ACHN (cell line): Measurements from ENCODE around the gene SLC16A10.
"Not testable (repeated sequence)": the region's sequence is repeated elsewhere in the genome, so short reads cannot be mapped to it uniquely, and the experiment has no call there.

Source experiments
- DNase-seq: peaks from one replicate; pipeline ENCODE4 v3.0.0-alpha.2; 2015
- in situ Hi-C: cut with HindIII; loops from 2 replicates; pipeline ENCODE4 v1.10.0; 2017; ENCODE audit warnings: low sequenced_read_pairs, low pct_ligation_motif_present, low pct_unique_long_range_greater_than_20kb

The SLC16A10 gene

DNA sequence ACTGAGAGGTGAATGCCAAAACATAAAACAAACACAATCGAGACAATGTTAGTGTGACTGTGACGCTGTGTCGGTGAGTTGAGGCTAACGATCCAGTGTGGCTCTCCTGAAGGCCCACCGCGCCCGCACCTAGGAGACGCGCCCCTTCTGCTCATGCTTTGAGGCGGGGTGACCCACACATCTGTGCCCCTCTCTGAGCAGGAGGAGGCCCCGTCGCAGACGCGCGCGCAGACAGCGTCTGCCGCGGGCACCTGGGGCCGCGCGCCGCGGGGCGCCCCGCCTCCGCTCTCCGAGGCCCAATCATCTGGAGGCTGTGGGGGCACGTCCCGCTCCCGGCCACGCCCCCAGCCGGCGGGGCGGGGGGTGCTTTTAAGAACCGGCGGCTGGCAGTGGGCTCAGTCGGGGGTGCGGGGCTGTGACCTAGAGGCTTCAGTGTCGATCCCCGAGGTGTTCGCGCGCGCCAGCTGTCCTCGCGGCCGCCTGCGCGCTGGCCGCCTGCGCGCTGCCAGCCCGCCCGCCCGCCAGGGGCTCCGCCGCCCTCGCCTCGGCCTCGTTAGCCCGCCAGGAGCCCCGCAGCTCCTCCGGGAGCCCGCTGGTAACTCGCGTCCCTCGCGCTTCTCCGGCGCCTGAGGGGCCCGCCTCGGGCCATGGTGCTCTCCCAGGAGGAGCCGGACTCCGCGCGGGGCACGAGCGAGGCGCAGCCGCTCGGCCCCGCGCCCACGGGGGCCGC, at the start of gene SLC16A10:
SLC16A10 (plus strand) TSS at position 398 of the 730 bp plus-strand sequence; CDS start at position 648, 250 bp downstream.
- peak; percentile 33 for DNase-seq
- in situ Hi-C loops: no loop called here

DNA sequence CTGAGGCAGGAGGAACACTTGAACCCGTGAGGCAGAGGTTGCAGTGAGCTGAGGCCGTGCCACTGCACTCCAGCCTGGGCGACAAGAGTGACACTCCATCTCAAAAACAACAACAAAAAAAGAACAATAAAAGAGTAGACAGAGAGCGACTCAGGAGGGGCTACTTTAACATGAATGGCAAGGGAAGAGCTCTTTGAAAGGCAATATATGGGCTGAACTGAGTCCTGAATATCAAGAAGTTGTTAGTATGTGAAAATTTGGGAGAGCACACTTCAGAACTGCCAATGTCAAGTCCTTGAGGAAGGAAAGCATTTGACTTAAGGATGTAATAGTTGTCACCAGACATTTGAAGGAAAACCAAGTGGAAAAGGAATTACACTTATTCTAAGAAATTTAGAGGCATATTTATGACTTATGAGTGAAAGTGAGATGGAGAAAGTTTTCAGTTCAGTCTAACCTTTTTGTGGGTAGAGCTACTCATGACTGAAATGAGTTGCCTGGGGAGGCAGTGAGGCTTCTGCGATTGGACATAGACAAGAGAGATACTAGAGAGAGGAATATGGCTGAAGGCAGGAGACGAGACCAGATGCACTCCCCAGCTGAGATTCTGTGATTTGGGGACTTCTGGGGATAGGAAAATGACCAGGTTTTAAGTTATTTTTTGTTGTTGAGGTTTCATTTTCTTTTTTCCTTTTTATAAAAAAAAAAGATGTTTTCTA, 48.6 kb upstream of the SLC16A10 start:
- in situ Hi-C loops: no loop called here
- DNase-seq: no peak

DNA sequence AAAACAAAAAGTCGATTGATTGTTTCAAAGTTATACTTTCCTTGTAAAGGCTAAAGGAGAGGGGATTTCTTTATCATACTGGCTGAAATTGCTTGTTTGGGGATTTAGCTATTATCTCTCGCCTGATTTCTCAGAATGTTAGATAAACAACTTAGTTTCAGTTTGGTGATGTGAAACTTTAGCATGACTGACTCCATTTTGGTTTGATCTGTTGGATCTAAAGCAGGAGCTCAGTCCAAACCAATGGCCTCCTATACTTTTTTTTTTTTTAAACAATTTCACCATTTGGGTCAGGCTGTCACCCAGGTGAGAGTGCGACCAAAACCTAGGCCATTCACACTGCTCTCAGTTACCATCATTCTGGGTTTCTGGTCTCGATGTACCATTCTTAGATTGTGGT, 45.4 kb upstream of the SLC16A10 start:
- in situ Hi-C loops: no loop called here
- no peak for DNase-seq

GRCh38 chr6:111047244-111047643, 40.1 kb upstream of the SLC16A10 start:
- no peak for DNase-seq
- in situ Hi-C loops: no loop called here

DNA sequence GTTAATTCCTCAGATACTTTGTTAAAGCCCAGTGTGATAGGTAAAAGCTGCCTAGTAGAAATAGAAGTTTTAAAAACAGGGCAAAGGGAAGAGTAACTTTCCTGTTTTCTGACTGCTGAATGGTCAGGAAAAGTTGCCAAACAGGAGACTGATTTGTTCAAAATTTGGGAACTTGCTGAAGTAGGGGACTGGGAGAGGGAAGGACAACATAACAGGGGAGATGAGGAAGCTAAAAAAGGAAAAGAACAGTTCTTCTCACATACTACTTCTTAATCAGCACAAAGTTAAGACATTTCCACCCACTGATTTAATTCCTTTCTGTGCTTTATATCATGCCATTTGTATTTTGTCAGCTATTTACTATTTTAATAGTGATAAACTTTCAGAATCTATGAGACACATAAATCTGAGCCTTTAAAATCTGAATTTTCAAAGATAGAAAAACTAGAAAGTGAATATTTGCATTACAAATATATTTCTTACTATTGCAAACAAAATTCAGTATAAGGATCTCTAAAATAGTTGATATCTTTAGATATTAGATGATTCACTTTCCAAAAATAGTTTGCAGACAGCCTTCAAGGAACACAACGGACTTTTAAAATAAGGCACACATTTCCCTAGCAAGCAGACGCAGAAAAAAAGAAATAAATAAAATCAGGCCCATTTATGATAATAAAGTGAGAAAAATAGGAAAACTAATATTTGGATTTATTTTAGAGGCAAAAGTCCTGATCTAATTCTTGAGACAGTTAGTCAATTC, 36.9 kb upstream of the SLC16A10 start:
- in situ Hi-C loops: no loop called here
- DNase-seq: no peak

GRCh38 chr6:111052171-111052570, 35.1 kb upstream of the SLC16A10 start:
- in situ Hi-C loops: no loop called here
- DNase-seq: no peak

DNA sequence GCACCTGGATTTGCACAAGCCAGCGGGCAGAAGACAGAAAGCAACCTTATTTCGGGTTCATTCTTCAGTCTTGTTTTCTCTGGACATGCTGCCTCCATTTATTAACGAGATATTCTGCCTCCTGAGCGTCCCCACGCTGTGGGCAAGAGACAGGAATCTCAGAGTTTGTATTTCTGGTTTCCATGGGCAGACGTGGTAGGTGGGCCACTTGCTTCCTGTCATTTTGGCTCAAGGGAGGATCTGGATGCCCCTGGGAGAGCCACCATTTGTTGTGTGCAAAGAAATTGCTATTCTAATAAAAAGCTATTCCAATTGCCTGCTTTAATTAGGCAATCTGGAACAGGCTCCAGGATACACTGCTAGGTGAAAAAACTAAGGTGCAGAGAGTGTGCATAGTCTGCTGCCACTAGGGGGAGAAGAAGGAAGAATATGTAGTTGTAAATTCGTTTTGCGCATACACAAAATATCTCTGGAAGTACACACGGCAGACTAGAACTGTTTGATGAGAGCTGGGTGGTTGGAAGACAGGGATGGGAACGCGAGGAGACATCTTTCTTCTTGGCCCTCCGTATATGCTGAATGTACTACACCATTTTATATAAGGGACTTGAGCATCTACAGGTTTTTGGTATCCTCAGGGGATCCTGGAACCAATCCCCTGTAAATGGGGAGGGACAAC, 30.1 kb upstream of the SLC16A10 start:
- peak; percentile 56 for DNase-seq

DNA sequence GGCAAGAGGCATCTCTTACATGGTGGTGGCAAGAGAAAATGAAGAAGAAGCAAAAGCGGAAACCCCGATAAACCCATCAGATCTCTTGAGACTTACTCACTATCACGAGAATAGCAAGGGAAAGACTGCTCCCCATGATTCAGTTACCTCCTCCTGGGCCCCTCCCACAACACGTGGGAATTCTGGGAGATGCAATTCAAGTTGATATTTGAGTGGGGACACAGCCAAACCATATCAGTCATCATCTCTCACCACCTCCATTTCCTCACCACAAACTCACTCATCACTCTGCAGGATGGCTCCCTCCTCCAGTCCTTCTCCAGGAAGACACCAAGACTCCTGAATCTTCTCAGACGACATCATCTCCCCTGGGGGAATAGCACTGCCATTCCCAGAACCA, 25.8 kb upstream of the SLC16A10 start:
- in situ Hi-C loops: no loop called here
- DNase-seq: no peak

More for the DNA sequence above, 30.1 kb upstream of the SLC16A10 start:
- in situ Hi-C loops: no loop called here

GRCh38 chr6:111061985-111062384, 25.3 kb upstream of the SLC16A10 start:
- DNase-seq, in situ Hi-C loops: not testable (repeated sequence)

- in situ Hi-C loops, DNase-seq: not testable (repeated sequence)
Measured at GRCh38 chr6:111062860-111063259, 24.4 kb upstream of the SLC16A10 start.

DNA sequence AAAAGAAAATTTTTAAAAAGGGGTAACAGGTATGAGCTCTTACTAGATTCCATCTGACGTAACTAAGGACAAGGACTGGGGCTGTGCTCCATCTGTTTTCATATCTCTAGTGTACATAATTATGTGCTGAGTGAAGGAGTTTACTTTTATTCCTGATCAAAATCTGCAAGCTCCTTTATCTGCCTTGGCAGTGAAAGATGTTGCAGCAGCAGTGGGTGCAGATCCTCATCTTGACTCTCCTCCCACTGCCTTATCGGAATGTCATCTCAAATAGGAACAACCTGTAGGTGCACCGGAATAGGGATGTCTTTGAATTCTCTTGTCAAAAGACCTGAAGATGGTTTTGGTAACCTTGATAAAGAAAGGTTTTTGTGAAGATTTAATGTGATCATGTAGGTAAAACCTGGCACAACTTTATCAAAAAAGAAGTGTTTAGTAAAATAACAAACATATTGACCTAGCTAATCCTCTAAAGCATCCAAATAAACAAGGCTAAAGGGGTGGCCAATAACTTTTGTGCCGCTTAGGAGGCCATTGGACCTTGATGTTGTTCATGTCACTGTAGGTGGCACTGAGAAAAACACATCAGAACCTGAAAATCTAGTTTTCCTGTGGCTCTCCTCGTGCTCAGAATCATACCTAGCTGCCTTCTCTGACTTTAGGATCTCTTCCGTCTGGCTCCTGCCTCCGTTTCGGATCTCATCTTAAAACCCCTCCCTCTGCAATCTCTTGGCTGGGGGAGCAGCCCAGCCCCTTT, 19.0 kb upstream of the SLC16A10 start:
- in situ Hi-C loops: no loop called here
- no peak for DNase-seq

GRCh38 chr6:111068866-111069234, 18.5 kb upstream of the SLC16A10 start:
- no peak for DNase-seq
- in situ Hi-C loops: no loop called here

DNA sequence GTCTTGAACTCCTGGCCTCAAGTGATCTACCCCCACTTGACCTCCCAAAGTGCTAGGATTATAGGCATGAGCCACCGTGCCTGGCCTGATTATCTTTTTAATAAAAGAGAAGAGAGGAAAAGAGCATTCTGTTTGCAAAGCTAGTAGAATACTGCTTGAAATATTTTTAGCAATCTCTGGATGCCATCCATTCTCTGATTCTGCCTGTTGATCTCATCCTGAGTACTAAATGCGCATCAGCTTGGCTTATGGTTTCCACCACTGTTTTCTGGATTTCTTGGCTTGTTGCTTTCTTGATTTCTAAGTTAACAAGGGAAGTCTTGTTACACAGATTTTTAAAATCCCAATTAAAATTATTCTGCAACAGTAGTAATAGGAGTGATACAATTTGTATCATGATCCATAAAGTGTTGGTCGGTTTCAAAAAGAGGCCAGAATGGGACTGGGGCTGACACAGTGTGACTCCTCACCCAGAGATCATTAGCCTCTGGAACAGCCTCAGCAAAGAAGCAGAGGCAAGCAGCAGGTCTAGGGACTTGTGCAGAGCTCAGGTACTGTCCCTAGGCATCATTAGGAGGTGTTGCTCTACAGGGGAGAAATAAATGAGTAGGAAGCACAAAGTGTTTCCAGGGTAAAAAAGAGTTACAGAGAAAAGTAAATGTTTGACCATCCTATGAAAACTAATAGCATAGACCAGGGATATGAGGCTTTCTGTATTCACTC, 17.8 kb upstream of the SLC16A10 start:
- in situ Hi-C loops: no loop called here
- DNase-seq: no peak

DNA sequence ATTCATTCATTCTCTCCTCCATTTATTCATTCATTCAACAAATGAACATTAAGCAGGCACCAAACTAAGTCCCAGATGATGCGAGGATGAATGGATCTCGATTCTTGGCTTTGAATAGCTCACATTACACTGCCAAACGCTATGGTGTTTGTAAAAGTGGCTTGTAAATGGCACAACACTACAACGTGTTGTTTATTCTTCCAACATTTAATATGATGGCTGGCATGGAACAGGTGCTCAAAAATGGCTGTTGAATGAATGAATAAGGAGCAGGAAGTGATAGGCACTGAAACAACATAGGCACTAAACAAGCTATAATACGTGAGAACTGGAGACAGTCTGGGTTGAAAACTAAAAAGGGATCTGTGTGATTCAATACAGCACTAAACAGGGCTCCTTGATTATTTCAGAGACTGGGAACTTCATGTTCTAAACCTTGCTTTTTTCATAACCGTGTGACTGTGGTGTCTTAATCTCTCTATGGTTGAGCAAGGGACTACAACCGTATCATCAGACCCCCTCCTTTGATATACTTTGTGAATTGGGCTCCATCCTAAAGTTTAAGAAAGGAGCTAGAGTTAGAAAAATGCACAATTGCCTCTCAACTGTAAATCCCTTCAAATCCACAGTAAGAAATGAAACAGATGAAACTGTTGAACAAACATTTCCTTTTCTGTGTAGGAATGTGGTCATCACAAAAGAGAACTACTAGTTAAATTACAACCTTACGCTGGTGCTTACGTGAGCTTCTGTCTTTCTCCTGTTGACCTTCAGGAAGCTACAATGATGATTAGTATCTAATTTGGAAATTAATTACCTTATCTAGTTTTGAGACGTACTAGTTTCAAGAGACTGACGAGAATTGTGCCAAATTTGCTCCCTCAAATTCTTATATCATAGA, 16.9 kb upstream of the SLC16A10 start:
- in situ Hi-C loops: no loop called here
- DNase-seq: no peak

- in situ Hi-C loops: no loop called here
- no peak for DNase-seq
Measured at GRCh38 chr6:111072801-111073360, 14.4 kb upstream of the SLC16A10 start.

DNA sequence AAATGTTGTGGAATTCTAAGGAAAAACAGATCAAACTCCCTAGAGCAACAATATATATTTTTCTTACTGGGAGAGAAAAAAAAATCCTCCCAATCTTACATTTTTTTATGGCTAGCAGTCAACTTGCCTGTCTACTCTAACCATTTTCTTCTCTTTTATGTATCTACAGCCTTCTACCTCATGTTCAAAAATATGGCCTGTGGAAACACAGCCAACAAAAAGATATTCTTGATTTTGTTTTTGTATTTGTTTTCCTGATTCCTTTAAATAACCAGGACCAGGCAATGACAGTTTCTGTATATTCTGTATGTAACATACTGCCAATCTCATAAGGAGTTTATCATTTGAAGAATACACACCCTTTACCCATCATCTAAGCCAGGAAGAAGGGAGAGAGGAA, 13.0 kb upstream of the SLC16A10 start:
- in situ Hi-C loops: no loop called here
- no peak for DNase-seq
